Activated T-helper 1 cell treated with anti-CD3 and anti-CD28 coated beads, Interleukin-2, amount 50 U/mL, for 16 hours (primary cell): Measurements from ENCODE around the gene CISTR.

Experiments used
- DNase-seq, 2 donors: peaks; one replicate each; pipeline ENCODE4 v3.0.0-alpha.2; 2020; ENCODE audit warnings: low read depth in 1 of 2, low spot score in 1 of 2

The CISTR gene

DNA sequence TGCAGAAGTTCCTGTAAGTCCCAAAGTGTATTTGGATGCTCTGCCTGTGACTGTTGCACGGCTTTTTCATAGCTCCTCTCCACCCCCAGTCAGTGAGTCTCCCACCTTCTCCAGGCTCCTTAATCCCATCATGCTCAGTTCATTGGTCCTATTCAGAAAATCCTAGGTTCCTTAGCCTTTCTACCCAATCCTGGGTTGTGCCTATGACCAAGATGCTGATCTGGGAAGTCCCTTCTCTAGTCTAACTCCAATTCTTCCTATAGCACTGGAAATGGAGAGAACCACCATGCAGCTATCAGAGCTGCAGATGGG, 7.7 kb downstream of the CISTR start:
- no peak for DNase-seq

DNA sequence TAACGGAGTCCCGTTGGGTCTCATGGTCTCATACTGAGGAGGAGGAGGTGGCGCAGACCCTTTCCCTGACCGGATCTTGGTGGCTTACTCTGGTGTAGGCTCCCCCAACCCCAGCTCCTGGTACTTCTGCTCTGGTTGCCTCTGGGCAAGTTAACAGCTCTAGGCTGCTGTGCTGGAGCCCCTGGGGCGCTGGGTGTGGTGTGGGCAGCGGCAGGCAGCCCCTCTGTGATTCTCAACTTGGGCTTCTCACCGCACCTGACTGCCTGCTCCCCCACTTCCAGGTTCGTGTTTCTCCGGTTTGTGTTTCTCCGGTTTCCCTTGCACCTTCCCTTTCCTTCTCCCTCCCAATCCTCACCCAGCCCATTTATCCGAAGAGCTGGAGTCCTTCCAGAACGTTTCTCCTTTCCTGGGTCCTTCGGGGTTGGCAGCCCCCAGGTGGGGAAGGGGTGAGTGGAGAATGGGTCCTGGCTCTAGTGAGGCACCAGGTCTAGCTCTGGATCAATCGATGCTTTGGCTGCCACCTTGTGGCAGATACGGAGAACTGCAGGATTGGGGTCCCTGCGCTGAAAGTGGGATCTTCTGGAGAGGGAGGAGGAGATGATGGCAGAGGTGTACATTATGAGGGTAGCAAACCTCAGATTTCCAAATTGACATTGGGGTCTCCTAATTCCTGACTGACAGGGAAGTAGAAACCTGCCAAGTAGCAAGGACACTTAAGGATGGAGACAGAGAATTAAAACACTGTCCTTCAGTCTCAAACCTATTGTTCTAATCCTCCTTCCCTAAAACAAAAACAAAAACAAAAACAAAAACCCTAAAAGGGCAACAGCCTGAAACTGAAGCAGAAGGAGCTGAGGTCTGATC, 8.3 kb downstream of the CISTR start:
- DNase-seq = peak; percentile 36 to 40

DNA sequence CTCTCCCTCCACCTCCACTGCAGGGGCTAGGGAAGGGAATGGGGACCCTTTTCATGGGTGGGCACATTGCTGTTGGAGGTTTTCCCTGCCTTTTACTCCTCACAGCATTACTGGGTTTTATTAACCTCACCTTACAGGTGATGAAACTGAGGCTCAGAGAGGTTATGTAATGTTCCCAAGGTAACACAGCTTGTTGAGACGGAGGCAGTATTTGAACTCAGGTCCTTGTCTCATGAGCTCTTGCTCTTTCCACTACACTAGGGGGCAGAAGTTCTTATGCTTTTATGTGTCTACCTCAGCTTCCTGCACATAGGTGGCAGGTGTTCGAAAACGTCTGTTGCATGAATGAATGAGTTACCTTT, 11.7 kb downstream of the CISTR start:
- DNase-seq = no peak

DNA sequence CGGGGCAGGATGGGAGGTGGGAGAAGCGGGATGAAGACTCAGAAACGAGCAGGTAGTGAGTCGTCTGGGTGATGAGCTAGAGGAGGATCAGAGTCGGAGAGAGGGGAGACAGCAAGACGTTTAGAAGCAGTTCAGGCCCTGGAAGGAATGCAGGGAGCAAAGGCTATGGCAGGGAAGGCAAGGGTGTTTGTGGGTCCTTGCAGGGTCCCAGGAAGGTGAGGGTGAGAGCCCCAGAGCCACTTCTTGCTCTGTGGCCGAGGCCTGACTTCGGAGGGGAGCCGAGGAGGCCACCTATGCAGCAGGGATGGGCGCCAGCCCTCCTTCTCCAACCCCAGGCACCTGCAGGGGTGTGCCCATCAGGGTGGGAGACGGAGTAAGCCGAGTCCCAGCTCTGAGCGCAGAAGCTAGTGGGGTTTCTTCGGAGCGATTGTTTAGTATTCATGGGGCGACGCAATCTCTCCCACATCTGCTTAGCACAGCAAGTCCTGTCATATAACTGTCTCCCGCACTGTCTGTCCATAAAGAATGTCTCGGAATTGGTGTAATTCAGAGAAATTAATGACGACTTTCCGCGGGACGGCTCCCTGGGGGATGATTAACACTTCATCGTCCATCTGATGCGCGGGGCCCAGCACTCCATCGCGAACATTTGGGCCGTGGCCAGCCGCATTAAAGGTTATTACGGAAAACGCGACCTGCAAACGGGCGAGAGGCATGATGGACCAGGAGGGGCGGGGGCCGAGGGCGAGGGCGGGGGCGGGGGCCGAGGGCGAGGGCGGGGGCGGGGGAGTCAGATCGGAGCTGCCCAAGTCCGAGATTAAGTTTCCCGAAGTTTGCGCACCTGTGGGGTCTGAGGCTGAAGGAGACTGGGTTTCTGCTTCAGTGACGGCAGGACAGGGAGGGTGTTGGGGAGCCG, 12.3 kb downstream of the CISTR start:
- no peak for DNase-seq

DNA sequence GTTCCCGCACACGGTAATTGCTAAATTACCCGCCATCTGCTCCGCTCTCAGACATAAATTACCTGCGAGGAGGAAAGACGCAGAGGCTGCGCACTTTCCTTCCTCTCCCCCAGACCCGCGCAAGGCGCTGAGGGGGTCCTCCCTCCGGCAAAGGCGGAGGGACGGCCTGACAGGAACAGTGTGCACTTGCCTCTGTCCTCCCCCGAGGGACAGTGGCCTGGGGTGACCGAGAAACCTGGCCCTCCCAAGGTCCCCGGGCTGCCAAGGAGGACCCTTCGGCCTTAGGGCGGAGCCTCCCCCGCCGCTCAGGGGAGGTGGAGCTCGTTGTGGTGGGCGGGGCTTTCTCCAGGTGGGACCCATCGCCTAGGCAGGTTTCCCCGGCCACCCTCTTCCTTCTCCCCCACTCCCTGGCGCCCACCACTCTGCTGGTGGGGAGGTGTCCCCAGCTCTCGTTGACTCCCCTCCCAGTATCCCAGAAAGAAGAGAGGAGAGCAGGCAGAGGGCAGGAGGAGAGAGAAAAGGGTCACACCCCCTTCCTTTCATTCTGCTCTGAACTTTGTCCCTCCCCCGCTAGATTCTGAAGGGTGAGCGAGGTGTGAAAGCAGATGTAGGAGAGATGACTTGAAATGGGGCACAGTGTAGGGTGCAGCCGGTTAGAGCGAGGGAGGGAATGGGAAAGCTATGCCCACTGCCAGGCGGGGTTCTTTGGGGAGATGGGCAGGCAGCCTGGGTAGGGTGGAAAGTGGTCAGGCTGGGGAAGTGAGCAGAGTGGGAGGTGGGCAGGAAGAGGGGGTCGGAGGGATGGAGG, 13.2 kb downstream of the CISTR start:
- DNase-seq = no peak

DNA sequence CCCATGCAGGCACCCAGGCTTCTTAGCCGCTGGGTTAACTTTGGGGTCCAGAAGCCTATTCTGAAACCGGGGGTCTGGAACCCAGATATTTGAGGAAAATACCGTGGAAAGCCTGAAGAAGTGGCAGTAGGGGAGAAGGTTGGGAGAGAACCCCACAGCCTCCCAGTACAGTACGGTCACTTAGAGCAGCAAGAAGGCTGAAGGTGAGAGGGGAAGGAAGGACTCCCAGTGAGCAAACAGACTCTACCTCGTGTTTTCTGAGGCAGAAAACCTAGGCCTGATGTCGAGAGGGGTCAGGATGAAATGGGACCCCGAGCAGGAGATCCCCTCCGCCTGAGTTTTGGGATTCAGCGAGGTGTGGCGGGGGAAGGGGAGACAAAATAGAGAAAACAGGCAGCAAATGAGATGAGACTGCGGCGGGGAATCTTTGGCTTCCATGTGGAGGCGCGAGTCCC, 13.8 kb downstream of the CISTR start:
- no peak for DNase-seq

DNA sequence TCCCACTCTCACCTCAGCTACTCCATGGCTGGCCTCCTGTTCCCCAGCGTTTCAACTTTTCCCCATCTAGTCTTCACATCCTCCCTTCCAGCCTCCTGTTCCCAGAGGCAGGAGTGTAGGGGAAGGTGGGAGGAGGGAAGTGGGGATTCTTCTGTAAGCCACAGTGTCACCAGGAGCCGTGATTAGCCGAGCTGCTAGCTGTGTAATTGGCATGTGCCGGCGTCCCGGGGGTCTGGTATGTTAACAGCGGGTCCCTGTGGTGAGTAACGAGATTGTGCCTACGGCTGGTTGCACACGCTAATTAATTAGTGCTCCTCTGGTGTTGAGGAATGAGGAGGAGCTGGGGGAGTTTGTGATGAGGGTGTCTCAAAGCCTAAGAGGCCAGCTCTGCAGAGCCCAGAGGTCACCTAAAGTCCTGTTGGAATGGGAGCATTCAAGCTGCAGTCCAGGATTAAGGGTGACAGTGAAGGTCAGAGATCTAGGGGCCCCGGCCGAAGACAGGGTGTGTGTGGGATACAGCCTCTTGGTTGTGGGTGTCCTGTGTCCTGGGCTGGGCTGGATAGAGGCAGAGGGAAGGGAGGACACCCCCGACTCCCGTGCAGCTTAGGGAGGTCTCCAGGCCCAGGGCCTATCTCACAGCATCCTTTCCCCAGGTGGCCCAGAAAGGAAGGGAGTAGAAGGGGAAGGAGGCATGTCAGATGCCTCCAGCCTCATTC, 14.5 kb downstream of the CISTR start:
- no peak for DNase-seq

DNA sequence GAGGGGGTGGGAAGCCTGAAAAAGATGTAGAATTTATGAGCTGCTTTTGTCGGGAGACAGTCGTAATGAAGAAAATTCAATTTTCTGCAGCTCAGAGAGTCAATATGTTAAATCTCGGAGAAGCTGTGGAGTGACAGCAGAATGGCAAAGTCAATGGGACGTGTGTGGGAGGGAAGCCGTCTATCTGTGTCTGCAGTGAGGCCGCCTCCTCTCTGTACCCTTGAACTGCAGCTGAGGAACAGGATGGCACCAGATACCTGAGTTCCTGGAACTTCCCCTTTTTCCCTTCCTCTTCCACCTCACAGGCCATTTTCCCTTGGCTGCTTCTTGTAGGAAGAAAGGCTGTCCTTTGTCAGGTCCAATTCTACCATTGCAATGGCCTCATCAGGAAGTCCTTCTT, 15.2 kb downstream of the CISTR start:
- DNase-seq = no peak

DNA sequence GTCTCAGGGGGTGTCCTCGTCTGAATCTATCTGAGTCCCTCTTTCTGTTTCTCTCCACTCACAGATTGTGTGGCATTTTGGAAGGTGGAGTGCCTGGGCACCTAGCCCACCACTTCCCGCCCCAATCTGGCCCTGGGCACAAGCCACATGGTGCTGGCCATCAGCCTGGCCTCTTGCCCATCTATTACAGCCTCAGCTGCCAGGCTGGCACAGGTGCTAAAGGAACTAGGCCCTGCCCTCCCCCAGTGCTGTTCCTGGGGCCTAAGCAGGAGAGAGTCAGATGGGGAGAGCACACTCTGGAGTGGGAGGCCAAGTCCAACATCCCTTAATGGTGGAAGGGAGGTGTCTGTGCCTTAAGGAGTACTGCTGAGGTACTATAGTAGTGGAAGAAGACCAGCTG, 16.2 kb downstream of the CISTR start:
- DNase-seq = no peak

DNA sequence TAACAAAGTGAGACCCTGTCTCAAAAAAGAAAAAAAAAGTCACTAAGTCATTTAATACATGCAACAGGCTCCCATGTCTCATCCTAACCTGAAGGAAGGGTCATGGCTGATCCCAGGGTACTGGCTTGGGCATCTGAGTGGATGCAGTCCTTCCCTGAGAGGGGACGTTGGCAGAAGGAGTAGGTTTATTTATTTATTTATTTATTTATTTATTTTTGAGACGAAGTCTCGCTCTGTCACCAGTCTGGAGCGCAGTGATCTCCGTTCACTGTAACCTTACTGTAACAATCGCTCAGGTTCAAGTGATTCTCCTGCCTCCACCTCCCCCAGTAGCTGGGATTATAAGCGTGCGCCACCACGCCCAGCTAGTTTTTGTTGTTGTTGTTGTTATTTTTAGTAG, 17.4 kb downstream of the CISTR start:
- no peak for DNase-seq

DNA sequence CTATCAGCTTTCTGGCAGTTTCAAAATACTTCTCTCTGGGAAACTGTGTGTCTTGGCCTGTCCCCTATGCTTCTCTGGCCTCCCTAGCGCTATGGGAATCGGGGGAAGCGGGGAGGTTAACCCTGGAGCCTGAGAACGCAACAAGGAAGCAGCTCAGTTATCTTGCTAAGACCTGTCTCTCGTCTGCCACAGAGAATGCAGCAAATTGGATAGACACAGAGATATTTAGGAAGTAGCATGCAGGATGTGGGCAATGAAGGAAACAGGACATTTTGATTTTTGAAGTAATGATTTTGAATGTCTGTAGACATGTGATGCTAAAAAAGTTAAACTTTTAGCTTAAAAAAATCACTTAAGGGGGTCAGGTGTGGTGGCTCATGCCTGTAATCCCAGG, 18.0 kb downstream of the CISTR start:
- DNase-seq = no peak

DNA sequence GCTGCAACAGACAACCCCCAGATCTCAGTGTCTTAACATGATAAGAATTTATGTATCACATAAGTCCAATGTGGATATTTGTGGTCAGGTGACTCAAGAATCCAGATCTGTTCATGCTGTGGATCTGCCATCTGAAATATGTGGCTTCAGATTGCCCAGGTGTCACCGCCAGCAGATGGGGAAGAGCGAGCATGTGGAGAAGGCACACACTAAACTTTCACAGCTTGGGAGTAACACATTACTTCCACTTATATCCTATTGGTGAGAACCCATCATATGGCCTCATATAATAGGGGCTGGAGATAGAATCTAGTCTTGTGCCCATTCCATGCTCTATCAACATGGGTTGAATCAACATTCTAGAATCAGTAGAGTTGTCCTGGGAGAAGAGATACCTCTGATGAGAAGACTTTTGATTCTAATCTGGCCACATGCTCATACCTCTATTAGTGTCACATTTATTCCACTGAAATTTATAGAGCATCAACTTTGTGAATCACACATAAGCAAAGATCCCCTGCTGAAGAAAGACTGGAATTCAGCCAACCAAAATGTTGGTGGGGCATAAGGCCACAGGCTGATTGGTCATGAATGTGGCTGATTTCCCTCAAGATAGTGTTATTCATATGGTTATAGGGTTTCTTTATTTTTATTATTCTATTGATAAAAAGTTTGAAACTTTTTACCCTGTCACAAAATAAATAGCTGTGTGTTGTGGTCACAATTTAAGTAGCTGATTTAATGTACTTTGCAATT, 18.6 kb downstream of the CISTR start:
- DNase-seq = no peak

DNA sequence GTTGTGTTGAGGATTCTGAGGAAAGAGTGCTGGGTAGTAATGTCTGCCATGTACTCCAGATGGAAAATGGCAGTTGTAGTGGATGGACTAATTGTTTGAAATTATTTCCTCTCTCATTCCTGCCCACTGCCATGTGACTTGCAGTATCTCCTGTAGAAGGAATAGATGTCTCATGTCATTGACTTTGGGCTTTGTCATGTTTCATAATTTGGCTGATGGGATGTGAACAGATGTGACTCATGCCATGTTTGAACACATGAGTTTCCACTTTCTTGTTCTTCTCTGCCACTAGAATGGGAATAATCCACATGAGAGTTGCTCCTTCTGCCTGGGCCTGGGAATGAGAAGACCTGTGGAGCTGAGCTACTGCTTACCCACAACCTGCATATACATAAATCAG, 22.1 kb downstream of the CISTR start:
- no peak for DNase-seq

DNA sequence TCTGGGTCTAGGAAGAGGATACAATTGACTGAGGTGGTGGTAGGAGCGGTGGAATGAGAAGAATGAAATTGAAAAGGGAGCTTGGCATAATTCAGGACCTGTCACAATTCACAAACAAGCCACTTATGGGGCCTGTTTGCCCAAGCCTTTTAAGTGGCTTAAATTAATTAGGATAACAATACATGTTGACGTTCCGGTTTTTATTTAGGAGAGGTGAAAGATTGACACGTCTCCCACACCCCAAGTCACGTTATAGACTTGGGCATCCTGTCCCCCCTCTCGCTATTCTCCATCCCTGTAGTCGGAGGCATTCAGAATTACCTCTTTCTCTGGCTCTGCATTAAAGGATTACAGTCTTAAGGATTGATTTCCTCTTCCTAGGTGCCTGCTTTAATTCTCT, 23.6 kb downstream of the CISTR start:
- no peak for DNase-seq

DNA sequence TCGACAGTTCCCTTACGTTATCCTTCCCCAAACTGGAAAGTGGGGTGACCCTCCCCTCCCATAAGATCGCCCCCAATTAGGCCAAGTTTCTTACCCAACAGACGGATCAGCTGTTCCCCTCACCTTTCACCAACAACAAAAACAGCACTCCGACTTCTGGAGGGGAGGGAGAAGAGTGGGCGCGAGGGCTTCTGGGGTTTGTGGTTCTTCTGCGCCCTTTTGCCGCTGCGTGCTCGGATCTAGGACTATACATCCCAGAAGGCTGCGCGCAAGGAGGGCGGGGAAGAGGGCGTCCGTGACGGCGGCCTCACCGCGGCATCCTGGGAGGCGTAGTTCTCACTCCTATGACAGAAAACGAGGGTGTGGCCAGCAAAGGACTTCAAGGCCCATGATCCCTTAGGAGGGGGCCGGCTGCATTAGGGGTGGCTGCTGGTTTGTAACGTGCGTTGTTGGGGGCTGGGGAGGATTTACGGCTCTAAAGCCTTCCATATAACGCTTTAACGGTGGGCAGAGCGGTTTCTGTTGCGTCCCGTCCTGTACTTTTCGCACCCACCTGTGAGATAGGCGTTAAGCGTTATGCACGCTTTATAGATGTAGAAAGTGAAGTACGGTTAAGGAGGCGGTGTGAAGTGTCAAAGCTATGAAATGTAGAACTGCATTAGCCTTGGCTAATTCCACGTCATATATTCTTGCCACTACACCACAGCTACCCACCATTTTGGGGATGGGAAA, 24.3 kb downstream of the CISTR start, which contains the start of gene CALCOCO1:
Gene CALCOCO1 (minus strand): TSS at position 143 of the 732 bp plus-strand sequence. CDS start 2,210 bp downstream, outside the sequence.
- peak; percentile 92 to 93 for DNase-seq

DNA sequence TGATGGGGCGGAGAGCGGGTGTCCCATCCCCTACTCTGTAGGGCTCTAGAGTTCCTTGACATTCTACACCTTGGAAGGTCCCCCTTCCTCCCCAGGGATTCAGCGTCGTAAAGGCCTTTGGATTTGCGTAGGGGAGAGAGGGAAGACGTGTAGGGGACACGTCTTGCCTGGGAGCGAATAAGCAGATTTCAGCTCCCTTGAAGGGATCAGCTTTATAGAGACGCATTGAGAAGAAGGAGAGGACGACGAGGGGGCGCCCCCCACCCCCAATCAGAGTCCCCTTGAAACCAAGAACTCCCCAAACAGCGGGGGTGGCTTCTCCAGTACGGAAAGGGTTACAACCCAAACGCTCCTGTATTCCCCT, 24.9 kb downstream of the CISTR start:
- no peak for DNase-seq

DNA sequence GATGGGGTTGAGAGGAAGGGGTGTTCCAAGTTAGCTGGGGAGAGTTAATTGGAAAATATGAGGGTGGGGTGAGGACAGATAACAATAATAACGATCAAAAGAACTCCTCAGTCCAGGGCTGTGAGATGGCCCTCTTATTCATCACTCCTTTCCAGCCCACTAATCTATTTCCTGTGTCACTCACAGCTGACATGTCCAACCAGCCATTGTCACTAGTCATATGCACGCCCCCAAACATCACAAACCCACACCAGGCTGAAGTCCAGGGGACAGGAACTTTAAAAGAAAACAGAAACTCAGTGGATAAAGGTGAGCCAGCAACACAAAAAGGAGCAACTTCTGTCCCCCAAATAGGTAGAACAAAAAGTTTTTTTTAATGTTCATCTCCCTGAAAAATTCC, 25.4 kb downstream of the CISTR start:
- no peak for DNase-seq

DNA sequence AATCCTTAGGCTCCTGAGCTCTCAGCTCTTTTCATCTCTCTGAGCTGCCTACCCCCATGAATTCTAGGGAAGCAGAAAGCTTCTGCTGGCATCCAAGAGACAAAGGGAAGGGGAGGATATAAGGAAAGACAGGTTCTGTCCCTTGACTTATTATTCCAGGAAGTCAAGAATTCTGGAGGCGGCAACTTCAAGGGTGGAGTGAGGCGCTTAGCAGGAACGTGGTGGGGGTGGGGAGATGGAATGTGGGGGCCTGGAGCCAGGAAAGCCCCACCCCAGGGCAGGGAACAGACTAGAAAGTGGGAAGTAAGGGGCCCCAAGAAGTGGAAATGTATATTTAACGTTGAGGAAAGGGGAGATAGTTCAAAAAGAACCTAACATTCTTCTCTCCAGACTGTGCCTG, 26.0 kb downstream of the CISTR start:
- DNase-seq = no peak

DNA sequence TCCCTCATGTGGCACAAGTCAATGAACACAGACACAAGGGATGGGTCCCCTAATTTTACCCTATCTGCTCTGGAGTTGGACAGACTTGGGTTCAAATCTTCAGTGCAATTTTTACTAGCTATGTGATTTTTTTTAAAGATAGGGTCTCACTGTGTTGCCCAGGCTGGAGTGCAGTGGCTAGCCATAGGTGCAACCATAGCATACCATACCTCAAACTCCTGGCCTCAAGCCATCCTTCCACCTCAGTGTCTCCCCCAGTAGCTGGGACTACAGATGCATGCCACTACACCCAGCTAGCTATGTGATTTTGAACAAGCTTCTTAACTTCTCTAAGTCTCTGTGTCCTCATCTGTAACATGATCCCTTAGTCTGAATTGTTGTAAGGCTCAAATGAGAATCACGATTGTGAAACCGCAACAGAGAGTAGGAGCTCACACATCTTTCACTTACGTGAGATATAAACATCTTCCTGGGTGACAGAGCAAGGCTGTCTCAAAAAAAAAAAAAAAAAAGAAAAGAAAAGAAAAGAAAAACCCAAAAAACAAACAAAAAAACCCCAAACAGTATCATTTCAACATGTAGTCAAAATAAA, 29.2 kb downstream of the CISTR start:
- DNase-seq = no peak
